Duodenal mucosa (tissue), 2 donors: Measurements from ENCODE around the gene IL23A.

Experiments used
- H3K27ac ChIP-seq: one replicate; pipeline ENCODE4 v1.7.0; 2013; ENCODE audit warnings: low read depth, low read length
- H3K27me3 ChIP-seq, 2 donors: one replicate each; pipeline ENCODE4 v1.7.0; 2013; ENCODE audit warnings: low read length in 2 of 2, control low read depth in 1 of 2; ENCODE audit not compliant: insufficient read depth in 2 of 2, control insufficient read depth in 1 of 2
- H3K36me3 ChIP-seq, 2 donors: one replicate each; pipeline ENCODE4 v1.7.0; 2013; ENCODE audit warnings: low read length in 2 of 2, control low read depth in 1 of 2; ENCODE audit not compliant: insufficient read depth in 2 of 2, control insufficient read depth in 1 of 2
- H3K4me1 ChIP-seq, 2 donors: one replicate each; pipeline ENCODE4 v1.7.0; 2013; ENCODE audit warnings: low read length in 2 of 2, control low read depth in 1 of 2; ENCODE audit not compliant: insufficient read depth in 2 of 2, control insufficient read depth in 1 of 2
- H3K4me3 ChIP-seq, 2 donors: one replicate each; pipeline ENCODE4 v1.7.0; 2013; ENCODE audit warnings: low read length in 2 of 2, low read depth in 1 of 2
- H3K9ac ChIP-seq, 2 donors: one replicate each; pipeline ENCODE4 v1.7.0; 2013; ENCODE audit warnings: low read length in 2 of 2, low read depth in 1 of 2
- H3K9me3 ChIP-seq, 2 donors: one replicate each; pipeline ENCODE4 v1.7.0; 2013; ENCODE audit warnings: low read length in 2 of 2, control low read depth in 1 of 2; ENCODE audit not compliant: control insufficient read depth in 1 of 2

Gene IL23A

GRCh38 chr12:56338308-56339157, at the start of gene IL23A:
TSS of gene IL23A (plus strand) at chr12:56338884. CDS start at chr12:56339045, 161 bp downstream.
- Histone ChIP-seq H3K4me3 (no peak within 1 kb of the TSS), H3K9ac (peak within 1 kb of the TSS; percentile 12 to 22), H3K9me3 (no peaks in the 10 kb centered on the region), H3K36me3 (peaks cover 8 to 16% of the 10 kb centered on the region in 2 donors), H3K27me3 (no peaks in the 10 kb centered on the region), H3K27ac (no peak within 1 kb of the TSS), H3K4me1 (peaks cover 1 to 10% of the 10 kb centered on the region in 2 donors)

GRCh38 chr12:56293795-56294194, 44.9 kb upstream of the IL23A start:
- Histone ChIP-seq H3K27ac (no peak overlapping the region), H3K9ac (no peak overlapping the region)

GRCh38 chr12:56296295-56296694, 42.4 kb upstream of the IL23A start:
- H3K9ac ChIP-seq, result no peak overlapping the region
- H3K9me3 ChIP-seq, result no peaks in the 10 kb centered on the region
- H3K4me3 ChIP-seq, result no peak overlapping the region
- no peak overlapping the region for H3K27ac ChIP-seq
- no peaks in the 10 kb centered on the region for H3K27me3 ChIP-seq
- H3K4me1 ChIP-seq, result peaks cover 44 to 47% of the 10 kb centered on the region in 2 donors
- H3K36me3 ChIP-seq, result peaks cover 7 to 14% of the 10 kb centered on the region in 2 donors

More at GRCh38 chr12:56293795-56294194, 44.9 kb upstream of the IL23A start:
- Histone ChIP-seq H3K36me3 (peaks cover 9 to 21% of the 10 kb centered on the region in 2 donors), H3K9me3 (no peaks in the 10 kb centered on the region), H3K27me3 (no peaks in the 10 kb centered on the region), H3K4me3 (no peak overlapping the region), H3K4me1 (peaks cover 27 to 32% of the 10 kb centered on the region in 2 donors)

GRCh38 chr12:56297400-56297799, 41.3 kb upstream of the IL23A start:
- Histone ChIP-seq H3K9ac (no peak overlapping the region), H3K27me3 (no peaks in the 10 kb centered on the region), H3K4me3 (peak overlapping the region in 1 of 2 donors; percentile 12), H3K9me3 (no peaks in the 10 kb centered on the region), H3K27ac (no peak overlapping the region), H3K4me1 (peaks cover 54 to 56% of the 10 kb centered on the region in 2 donors), H3K36me3 (peaks cover 4 to 8% of the 10 kb centered on the region in 2 donors)

GRCh38 chr12:56298828-56299227, 39.9 kb upstream of the IL23A start:
- peak overlapping the region; percentile 81 to 86 for H3K4me3 ChIP-seq

GRCh38 chr12:56299308-56299852, 39.3 kb upstream of the IL23A start:
- H3K27me3 ChIP-seq, result no peaks in the 10 kb centered on the region
- peak overlapping the region; percentile 81 to 86 for H3K4me3 ChIP-seq
- peak overlapping the region; percentile 92 to 93 for H3K9ac ChIP-seq
- H3K27ac ChIP-seq, result peak overlapping the region; percentile 89
- H3K9me3 ChIP-seq, result no peaks in the 10 kb centered on the region
- peaks cover 47 to 54% of the 10 kb centered on the region in 2 donors for H3K4me1 ChIP-seq
- H3K36me3 ChIP-seq, result peaks cover 4 to 8% of the 10 kb centered on the region in 2 donors

More at GRCh38 chr12:56298828-56299227, 39.9 kb upstream of the IL23A start:
- peaks cover 4 to 5% of the 10 kb centered on the region in 2 donors for H3K36me3 ChIP-seq
- H3K4me1 ChIP-seq, result peaks cover 53 to 54% of the 10 kb centered on the region in 2 donors
- H3K27me3 ChIP-seq, result no peaks in the 10 kb centered on the region
- peak overlapping the region; percentile 23 for H3K27ac ChIP-seq
- H3K9me3 ChIP-seq, result no peaks in the 10 kb centered on the region
- H3K9ac ChIP-seq, result peak overlapping the region; percentile 92 to 93

GRCh38 chr12:56299853-56300643, 38.6 kb upstream of the IL23A start, which contains the start of gene CS:
TSS of gene CS (minus strand) at chr12:56300330. CDS start at chr12:56300201, 129 bp downstream.
- Histone ChIP-seq H3K36me3 (peaks cover 4 to 10% of the 10 kb centered on the region in 2 donors), H3K9ac (peak within 1 kb of the TSS; percentile 92 to 93), H3K4me1 (peaks cover 43 to 54% of the 10 kb centered on the region in 2 donors), H3K27ac (peak within 1 kb of the TSS; percentile 89), H3K9me3 (no peaks in the 10 kb centered on the region), H3K4me3 (peak within 1 kb of the TSS; percentile 81 to 86), H3K27me3 (no peaks in the 10 kb centered on the region)

- peak overlapping the region; percentile 61 to 65 for H3K9ac ChIP-seq
- H3K27ac ChIP-seq, result peak overlapping the region; percentile 89
- H3K4me3 ChIP-seq, result peak overlapping the region; percentile 63 to 81
- H3K9me3 ChIP-seq, result no peaks in the 10 kb centered on the region
- H3K4me1 ChIP-seq, result peaks cover 43 to 54% of the 10 kb centered on the region in 2 donors
- H3K36me3 ChIP-seq, result peaks cover 4 to 14% of the 10 kb centered on the region in 2 donors
- H3K27me3 ChIP-seq, result no peaks in the 10 kb centered on the region
Measured at GRCh38 chr12:56300644-56301464, 37.8 kb upstream of the IL23A start.

GRCh38 chr12:56304276-56304675, 34.4 kb upstream of the IL23A start:
- H3K27ac ChIP-seq, result no peak overlapping the region
- no peaks in the 10 kb centered on the region for H3K27me3 ChIP-seq

More at GRCh38 chr12:56304276-56304675, 34.4 kb upstream of the IL23A start:
- Histone ChIP-seq H3K4me3 (no peak overlapping the region), H3K36me3 (peaks cover 0 to 28% of the 10 kb centered on the region in 2 donors), H3K9ac (no peak overlapping the region), H3K4me1 (peaks cover 19 to 22% of the 10 kb centered on the region in 2 donors), H3K9me3 (no peaks in the 10 kb centered on the region)
